DND-41 (cell line): ENCODE measurements around the gene PRDM13.
"Not testable (repeated sequence)": the region's sequence is repeated elsewhere in the genome, so short reads cannot be mapped to it uniquely, and the experiment has no call there.

ENCODE experiments used
- CTCF ChIP-seq: IDR thresholded peaks from 2 replicates; pipeline ENCODE4 v1.5.1; 2012; ENCODE audit warnings: borderline replicate concordance, low read length, moderate library complexity, mild to moderate bottlenecking; ENCODE audit not compliant: poor library complexity, severe bottlenecking; ENCODE audit errors: extremely low read depth
- EZH2 ChIP-seq: IDR thresholded peaks from 3 replicates; pipeline ENCODE4 v1.6.1; 2012; ENCODE audit warnings: borderline replicate concordance, low read depth, mild to moderate bottlenecking, moderate library complexity, low read length, inconsistent platforms; ENCODE audit not compliant: severe bottlenecking

- TF ChIP-seq CTCF, EZH2: not testable (repeated sequence)
These were observed 11.9 kb upstream of the PRDM13 start for GRCh38 chr6:99594696-99595095.
